ENCODE measurements around the gene ZSCAN10.
"Not testable (repeated sequence)": the region's sequence is repeated elsewhere in the genome, so short reads cannot be mapped to it uniquely, and the experiment has no call there.

GRCh38 chr16:3052571-3053329 is 46.3 kb downstream of the ZSCAN10 start:
- not testable (repeated sequence) for TF ChIP-seq CTCF (conservative IDR thresholded peaks at IDR 0.05 in 1 of 2, IDR thresholded peaks at IDR 0.05 in 1 of 2; ENCODE audit: extremely low read depth in 1 of 2, insufficient read depth in 1 of 2, low read depth in 1 of 2, low read length in 2 of 2); EZH2 (IDR thresholded peaks at IDR 0.05; ENCODE audit: borderline replicate concordance, low read length)

Measured in mammary epithelial cell (primary cell).